SIG-M5 (cell line): Measurements from ENCODE around the gene RNF212.
"Not testable (repeated sequence)": the region's sequence is repeated elsewhere in the genome, so short reads cannot be mapped to it uniquely, and the experiment has no call there.

Experiments used
- DNase-seq: peaks from one replicate; lab custom pipeline; 2025; lab: John Stamatoyannopoulos, UW

The RNF212 gene

GRCh38 chr4:1048773-1049590 lies 64.4 kb downstream of the RNF212 start:
- DNase-seq, result no peak

GRCh38 chr4:1047976-1048772 lies 65.2 kb downstream of the RNF212 start:
- no peak for DNase-seq

GRCh38 chr4:1047106-1047975 lies 66.0 kb downstream of the RNF212 start:
- DNase-seq, result no peak

GRCh38 chr4:1046581-1047011 lies 66.8 kb downstream of the RNF212 start:
- not testable (repeated sequence) for DNase-seq

GRCh38 chr4:1045595-1046201 lies 67.7 kb downstream of the RNF212 start:
- DNase-seq, result no peak

- no peak for DNase-seq
These were observed 68.2 kb downstream of the RNF212 start for GRCh38 chr4:1045193-1045594.

- DNase-seq, result no peak
These were observed 68.7 kb downstream of the RNF212 start for GRCh38 chr4:1044469-1045192.

GRCh38 chr4:1043651-1044468 lies 69.5 kb downstream of the RNF212 start:
- no peak for DNase-seq

- DNase-seq, result no peak
These were observed 70.2 kb downstream of the RNF212 start for GRCh38 chr4:1043162-1043561.

GRCh38 chr4:1042352-1043055 lies 70.9 kb downstream of the RNF212 start:
- no peak for DNase-seq

- no peak for DNase-seq
These were observed 71.4 kb downstream of the RNF212 start for GRCh38 chr4:1041936-1042330.

GRCh38 chr4:1041147-1041935 lies 72.0 kb downstream of the RNF212 start:
- no peak for DNase-seq

- no peak for DNase-seq
These were observed 72.8 kb downstream of the RNF212 start for GRCh38 chr4:1040344-1041146.

- DNase-seq, result no peak
These were observed 73.6 kb downstream of the RNF212 start for GRCh38 chr4:1039493-1040343.

GRCh38 chr4:1038948-1039492 lies 74.3 kb downstream of the RNF212 start:
- no peak for DNase-seq

GRCh38 chr4:1036976-1037810 lies 76.2 kb downstream of the RNF212 start:
- no peak for DNase-seq
